Neural cell (in vitro differentiated cells): ENCODE data around the gene RANBP1. TPM values are rescaled to one million over a fixed set of nuclear protein-coding genes. Genes with fewer than 3 reads are reported as not detected.
"Not testable (repeated sequence)": the region's sequence is repeated elsewhere in the genome, so short reads cannot be mapped to it uniquely, and the experiment has no call there.

Experiments used
- H2AFZ ChIP-seq: fragments of 200-600, 300-800 bp; sonication (generic), shearing (Covaris generic); 2 replicates; pipeline ENCODE4 v1.6.0; 2014; ENCODE audit warnings: low read depth, mild to moderate bottlenecking, antibody characterized with exemption, low read length, moderate library complexity
- H3F3A ChIP-seq: fragments of 200-600 bp; shearing (Covaris generic); 2 replicates; pipeline ENCODE4 v1.6.1; 2016; ENCODE audit warnings: mild to moderate bottlenecking, moderate library complexity, mixed read lengths, antibody characterized with exemption, low read length; ENCODE audit not compliant: insufficient read depth, poor library complexity, severe bottlenecking
- H3K27ac ChIP-seq: fragments of 200-600, 300-800 bp; sonication (generic), shearing (Covaris generic); 2 replicates; pipeline ENCODE4 v1.5.1; 2014; ENCODE audit warnings: mild to moderate bottlenecking, low read length, moderate library complexity
- H3K27me3 ChIP-seq: fragments of 300-800, 200-600 bp; sonication (generic), shearing (Covaris generic); 2 replicates; pipeline ENCODE4 v1.6.0; 2014; ENCODE audit warnings: mild to moderate bottlenecking, low read depth, low read length, moderate library complexity; ENCODE audit not compliant: insufficient read depth
- H3K36me3 ChIP-seq: fragments of 300-800, 200-600 bp; sonication (generic), shearing (Covaris generic); 2 replicates; pipeline ENCODE4 v1.5.1; 2014; ENCODE audit warnings: mild to moderate bottlenecking, antibody characterized with exemption, low read length, moderate library complexity; ENCODE audit not compliant: insufficient read depth
- H3K4me2 ChIP-seq: fragments of 300-800, 200-600 bp; sonication (generic), shearing (Covaris generic); 2 replicates; pipeline ENCODE4 v1.6.0; 2014; ENCODE audit warnings: mild to moderate bottlenecking, low read length
- H3K4me3 ChIP-seq: fragments of 300-800, 200-600 bp; sonication (generic), shearing (Covaris generic); 2 replicates; pipeline ENCODE4 v1.5.1; 2014; ENCODE audit warnings: mild to moderate bottlenecking, low read length, moderate library complexity
- H3K79me2 ChIP-seq: fragments of 200-600 bp; shearing (Covaris generic); replicated peaks from 2 replicates; pipeline ENCODE4 v1.6.0; 2014; ENCODE audit warnings: mild to moderate bottlenecking, low read length, moderate library complexity; ENCODE audit not compliant: insufficient read depth
- H3K9ac ChIP-seq: fragments of 300-800, 200-600 bp; sonication (generic), shearing (Covaris generic); 2 replicates; pipeline ENCODE4 v1.6.1; 2016; ENCODE audit warnings: mild to moderate bottlenecking, low read length, mixed read lengths
- H3K9me2 ChIP-seq: fragments of 200-600 bp; shearing (Covaris generic); 2 replicates; pipeline ENCODE4 v1.6.1; 2016; ENCODE audit warnings: mild to moderate bottlenecking, low read length, mixed read lengths; ENCODE audit not compliant: insufficient read depth
- H3K9me3 ChIP-seq: fragments of 200-600, 300-800 bp; sonication (generic), shearing (Covaris generic); 2 replicates; pipeline ENCODE4 v1.6.1; 2016; ENCODE audit warnings: mild to moderate bottlenecking, mixed run types, low read length, moderate library complexity, mixed read lengths
- H4K20me1 ChIP-seq: fragments of 200-600 bp; shearing (Covaris generic); 2 replicates; pipeline ENCODE4 v1.6.1; 2016; ENCODE audit warnings: mild to moderate bottlenecking, mixed run types; ENCODE audit not compliant: insufficient read depth
- EP300 ChIP-seq: fragments of 450-650 bp; conservative IDR thresholded peaks from 2 replicates; pipeline ENCODE4 v1.6.1; 2014; ENCODE audit warnings: antibody characterized with exemption, mild to moderate bottlenecking, moderate library complexity; ENCODE audit not compliant: poor library complexity, severe bottlenecking
- EZH2 ChIP-seq: fragments of 200-600, 300-800 bp; shearing (Covaris generic), sonication (generic); IDR thresholded peaks from 2 replicates; pipeline ENCODE4 v1.6.1; 2014; ENCODE audit warnings: antibody characterized with exemption, low read length, borderline replicate concordance, mild to moderate bottlenecking; ENCODE audit not compliant: insufficient read depth, poor library complexity, severe bottlenecking
- MXI1 ChIP-seq: fragments of 450-650 bp; conservative IDR thresholded peaks from 2 replicates; pipeline ENCODE4 v1.6.1; 2014; ENCODE audit warnings: antibody characterized with exemption, mild to moderate bottlenecking; ENCODE audit not compliant: poor library complexity, severe bottlenecking
- POLR2AphosphoS5 ChIP-seq: IDR thresholded peaks from 2 replicates; pipeline ENCODE4 v1.6.1; 2012
- RAD21 ChIP-seq: fragments of 450-650 bp; conservative IDR thresholded peaks from 2 replicates; pipeline ENCODE4 v1.6.1; 2014; ENCODE audit warnings: antibody characterized with exemption, mild to moderate bottlenecking, moderate library complexity
- SMC3 ChIP-seq: fragments of 450-650 bp; conservative IDR thresholded peaks from 2 replicates; pipeline ENCODE4 v1.6.1; 2014; ENCODE audit warnings: antibody characterized with exemption, mild to moderate bottlenecking, moderate library complexity; ENCODE audit not compliant: poor library complexity
- TAF1 ChIP-seq: IDR thresholded peaks from 2 replicates; pipeline ENCODE4 v1.6.1; 2012; ENCODE audit warnings: low read depth
- polyA plus RNA-seq: library from polyadenylated mRNA; depleted of rRNA; stranded (reverse); fragments of >200 nt; gene quantifications from 2 replicates; pipeline ENCODE4 v1.2.3, GENCODE V29; 2014
- TF ChIP-seq, protein P1 (sequence below): fragments of 450-650 bp; IDR thresholded peaks from 2 replicates; pipeline ENCODE4 v1.5.1; 2014; ENCODE audit warnings: antibody characterized with exemption, mild to moderate bottlenecking, moderate library complexity; ENCODE audit not compliant: poor library complexity, severe bottlenecking
- TF ChIP-seq, protein P2 (sequence below): IDR thresholded peaks from 2 replicates; pipeline ENCODE4 v1.6.1; 2012; ENCODE audit warnings: borderline replicate concordance

RANBP1 gene
- polyA plus RNA-seq, 1 donor from 2014 or later, result 360 TPM

DNA sequence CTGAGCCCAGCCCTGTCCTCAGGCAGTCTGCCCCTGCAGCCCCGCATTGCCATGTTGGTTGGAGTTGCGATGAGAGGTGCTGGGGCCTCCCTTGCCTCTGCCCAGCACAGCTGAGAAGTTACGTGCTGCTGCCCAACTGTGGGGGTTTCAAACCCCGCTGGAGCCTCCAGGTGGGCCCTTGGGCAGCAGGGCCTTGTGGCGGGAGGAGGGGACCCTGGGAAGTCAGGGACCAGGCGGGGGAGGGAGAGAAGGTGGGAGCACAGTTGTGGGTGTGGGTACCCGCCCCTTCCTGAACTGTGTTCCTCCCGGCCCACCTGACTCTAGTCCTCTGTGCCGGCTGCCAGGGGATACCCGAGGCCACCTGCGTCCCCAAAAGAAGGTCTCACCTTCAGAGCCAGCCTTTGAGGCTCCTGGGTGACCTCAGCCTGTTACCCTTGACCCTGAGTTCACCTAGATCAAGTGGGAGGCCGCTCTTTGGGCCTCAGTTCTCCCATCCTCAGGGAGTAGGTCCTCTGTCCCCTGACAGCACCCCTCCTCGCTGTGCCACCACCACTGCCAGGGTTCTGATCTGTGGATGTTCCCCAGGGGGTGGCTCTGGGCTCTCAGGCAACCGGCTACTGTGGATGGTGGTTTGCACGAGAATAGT, 42.6 kb downstream of the RANBP1 start:
- H3K9me3 ChIP-seq, result no peaks in the 10 kb centered on the region
- no peaks in the 10 kb centered on the region for H3K9me2 ChIP-seq
- H3K79me2 ChIP-seq, result no peaks in the 10 kb centered on the region
- no peak overlapping the region for H3K27ac ChIP-seq
- no peaks in the 10 kb centered on the region for H3K36me3 ChIP-seq
- H3K27me3 ChIP-seq, result no peaks in the 10 kb centered on the region
- H3F3A ChIP-seq, result no peaks in the 10 kb centered on the region
- H4K20me1 ChIP-seq, result no peaks in the 10 kb centered on the region
- no peak overlapping the region for H3K4me2 ChIP-seq
- H3K9ac ChIP-seq, result no peak overlapping the region
- TF ChIP-seq, protein P1, sequence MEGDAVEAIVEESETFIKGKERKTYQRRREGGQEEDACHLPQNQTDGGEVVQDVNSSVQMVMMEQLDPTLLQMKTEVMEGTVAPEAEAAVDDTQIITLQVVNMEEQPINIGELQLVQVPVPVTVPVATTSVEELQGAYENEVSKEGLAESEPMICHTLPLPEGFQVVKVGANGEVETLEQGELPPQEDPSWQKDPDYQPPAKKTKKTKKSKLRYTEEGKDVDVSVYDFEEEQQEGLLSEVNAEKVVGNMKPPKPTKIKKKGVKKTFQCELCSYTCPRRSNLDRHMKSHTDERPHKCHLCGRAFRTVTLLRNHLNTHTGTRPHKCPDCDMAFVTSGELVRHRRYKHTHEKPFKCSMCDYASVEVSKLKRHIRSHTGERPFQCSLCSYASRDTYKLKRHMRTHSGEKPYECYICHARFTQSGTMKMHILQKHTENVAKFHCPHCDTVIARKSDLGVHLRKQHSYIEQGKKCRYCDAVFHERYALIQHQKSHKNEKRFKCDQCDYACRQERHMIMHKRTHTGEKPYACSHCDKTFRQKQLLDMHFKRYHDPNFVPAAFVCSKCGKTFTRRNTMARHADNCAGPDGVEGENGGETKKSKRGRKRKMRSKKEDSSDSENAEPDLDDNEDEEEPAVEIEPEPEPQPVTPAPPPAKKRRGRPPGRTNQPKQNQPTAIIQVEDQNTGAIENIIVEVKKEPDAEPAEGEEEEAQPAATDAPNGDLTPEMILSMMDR, result no peak
- TF ChIP-seq SMC3, result no peak
- TF ChIP-seq MXI1, result no peak
- TF ChIP-seq POLR2AphosphoS5, result no peak
- TF ChIP-seq EP300, result no peak
- TF ChIP-seq TAF1, result no peak
- no peak for TF ChIP-seq RAD21
- TF ChIP-seq, protein P2, sequence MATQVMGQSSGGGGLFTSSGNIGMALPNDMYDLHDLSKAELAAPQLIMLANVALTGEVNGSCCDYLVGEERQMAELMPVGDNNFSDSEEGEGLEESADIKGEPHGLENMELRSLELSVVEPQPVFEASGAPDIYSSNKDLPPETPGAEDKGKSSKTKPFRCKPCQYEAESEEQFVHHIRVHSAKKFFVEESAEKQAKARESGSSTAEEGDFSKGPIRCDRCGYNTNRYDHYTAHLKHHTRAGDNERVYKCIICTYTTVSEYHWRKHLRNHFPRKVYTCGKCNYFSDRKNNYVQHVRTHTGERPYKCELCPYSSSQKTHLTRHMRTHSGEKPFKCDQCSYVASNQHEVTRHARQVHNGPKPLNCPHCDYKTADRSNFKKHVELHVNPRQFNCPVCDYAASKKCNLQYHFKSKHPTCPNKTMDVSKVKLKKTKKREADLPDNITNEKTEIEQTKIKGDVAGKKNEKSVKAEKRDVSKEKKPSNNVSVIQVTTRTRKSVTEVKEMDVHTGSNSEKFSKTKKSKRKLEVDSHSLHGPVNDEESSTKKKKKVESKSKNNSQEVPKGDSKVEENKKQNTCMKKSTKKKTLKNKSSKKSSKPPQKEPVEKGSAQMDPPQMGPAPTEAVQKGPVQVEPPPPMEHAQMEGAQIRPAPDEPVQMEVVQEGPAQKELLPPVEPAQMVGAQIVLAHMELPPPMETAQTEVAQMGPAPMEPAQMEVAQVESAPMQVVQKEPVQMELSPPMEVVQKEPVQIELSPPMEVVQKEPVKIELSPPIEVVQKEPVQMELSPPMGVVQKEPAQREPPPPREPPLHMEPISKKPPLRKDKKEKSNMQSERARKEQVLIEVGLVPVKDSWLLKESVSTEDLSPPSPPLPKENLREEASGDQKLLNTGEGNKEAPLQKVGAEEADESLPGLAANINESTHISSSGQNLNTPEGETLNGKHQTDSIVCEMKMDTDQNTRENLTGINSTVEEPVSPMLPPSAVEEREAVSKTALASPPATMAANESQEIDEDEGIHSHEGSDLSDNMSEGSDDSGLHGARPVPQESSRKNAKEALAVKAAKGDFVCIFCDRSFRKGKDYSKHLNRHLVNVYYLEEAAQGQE, result no peak
- no peak for TF ChIP-seq EZH2
- no peak overlapping the region for H3K4me3 ChIP-seq
- H2AFZ ChIP-seq, result no peak overlapping the region

DNA sequence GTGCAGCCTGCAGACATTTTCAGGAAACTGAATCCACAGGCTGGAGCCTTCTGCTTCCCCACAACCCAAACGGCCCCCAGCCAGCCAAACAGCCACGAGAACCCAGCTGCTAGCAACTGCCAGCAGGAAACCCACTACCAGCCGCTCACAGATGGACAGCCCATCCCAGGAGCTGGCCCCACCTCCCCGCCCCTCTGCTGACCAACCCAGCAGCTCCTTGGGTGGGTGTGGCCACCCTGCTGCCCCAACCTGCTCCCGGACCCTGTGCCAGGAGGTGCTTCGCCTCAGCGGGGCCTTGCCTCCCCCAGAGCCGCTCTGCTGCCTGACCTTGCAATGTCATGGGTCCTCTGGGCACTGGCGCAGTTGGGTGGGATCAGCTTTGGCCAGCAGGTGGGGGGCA, 43.2 kb downstream of the RANBP1 start:
- Histone ChIP-seq H3K27ac (no peak overlapping the region), H3K36me3 (no peaks in the 10 kb centered on the region), H3K79me2 (no peaks in the 10 kb centered on the region), H3K9me3 (no peaks in the 10 kb centered on the region), H3K9ac (no peak overlapping the region), H3K9me2 (no peaks in the 10 kb centered on the region), H3K4me2 (no peak overlapping the region), H3K27me3 (no peaks in the 10 kb centered on the region), H3K4me3 (no peak overlapping the region), H4K20me1 (no peaks in the 10 kb centered on the region), H2AFZ (no peak overlapping the region), H3F3A (no peaks in the 10 kb centered on the region)
- TF ChIP-seq RAD21 (no peak), SMC3 (no peak), TAF1 (no peak), MXI1 (no peak), POLR2AphosphoS5 (no peak), EP300 (no peak), EZH2 (no peak)
- TF ChIP-seq, protein P2, result no peak
- TF ChIP-seq, protein P1, result no peak

DNA sequence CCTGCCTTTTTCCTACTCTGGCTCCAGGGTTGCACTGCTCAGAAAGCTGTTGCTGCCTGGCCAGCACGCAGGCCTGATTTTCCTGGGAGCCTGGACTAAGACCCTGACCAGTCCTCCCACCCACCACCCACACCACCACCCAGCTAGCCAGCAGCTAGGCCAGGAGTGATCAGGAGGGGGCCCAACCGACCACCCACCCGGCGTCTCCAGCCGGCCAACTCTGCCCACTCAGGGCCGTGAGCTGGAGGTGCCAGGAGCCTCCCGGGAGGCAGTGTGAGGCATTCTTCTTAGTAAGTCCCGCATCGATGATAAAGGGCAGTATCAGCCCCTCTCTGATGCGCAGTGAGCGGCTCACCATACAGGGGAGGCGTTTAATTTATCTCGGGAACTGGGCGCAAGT, 43.6 kb downstream of the RANBP1 start:
- not testable (repeated sequence) for H3K79me2 ChIP-seq, H3F3A ChIP-seq, H3K9me3 ChIP-seq, H3K4me3 ChIP-seq, H3K4me2 ChIP-seq, H3K9ac ChIP-seq, H3K27ac ChIP-seq, H4K20me1 ChIP-seq, H3K27me3 ChIP-seq, H3K9me2 ChIP-seq, H2AFZ ChIP-seq, H3K36me3 ChIP-seq
